MM.1S (cell line): Measurements from ENCODE around the gene CCDC121.

Experiments used
- EZH2 ChIP-seq: fragments of 300-600 bp; sonication (generic); optimal IDR thresholded peaks from 2 replicates; pipeline ENCODE3; 2017; ENCODE audit warnings: low read depth, mild to moderate bottlenecking, antibody characterized with exemption, low read length, mixed read lengths
- EZH2phosphoT487 ChIP-seq: fragments of 300-600 bp; sonication (generic); IDR thresholded peaks from 2 replicates; pipeline ENCODE4 v1.6.1; 2018; ENCODE audit warnings: antibody characterized with exemption, low read length
- TF ChIP-seq, protein P1 (sequence below): fragments of 300-600 bp; sonication (generic); IDR thresholded peaks from 2 replicates; pipeline ENCODE4 v1.5.1; 2016; ENCODE audit warnings: antibody characterized with exemption, low read length, mixed read lengths

GRCh38 chr2:27663285-27664153, 34.7 kb upstream of the CCDC121 start, which contains the start of the genes SLC4A1AP and SUPT7L:
- TF ChIP-seq, protein P1, sequence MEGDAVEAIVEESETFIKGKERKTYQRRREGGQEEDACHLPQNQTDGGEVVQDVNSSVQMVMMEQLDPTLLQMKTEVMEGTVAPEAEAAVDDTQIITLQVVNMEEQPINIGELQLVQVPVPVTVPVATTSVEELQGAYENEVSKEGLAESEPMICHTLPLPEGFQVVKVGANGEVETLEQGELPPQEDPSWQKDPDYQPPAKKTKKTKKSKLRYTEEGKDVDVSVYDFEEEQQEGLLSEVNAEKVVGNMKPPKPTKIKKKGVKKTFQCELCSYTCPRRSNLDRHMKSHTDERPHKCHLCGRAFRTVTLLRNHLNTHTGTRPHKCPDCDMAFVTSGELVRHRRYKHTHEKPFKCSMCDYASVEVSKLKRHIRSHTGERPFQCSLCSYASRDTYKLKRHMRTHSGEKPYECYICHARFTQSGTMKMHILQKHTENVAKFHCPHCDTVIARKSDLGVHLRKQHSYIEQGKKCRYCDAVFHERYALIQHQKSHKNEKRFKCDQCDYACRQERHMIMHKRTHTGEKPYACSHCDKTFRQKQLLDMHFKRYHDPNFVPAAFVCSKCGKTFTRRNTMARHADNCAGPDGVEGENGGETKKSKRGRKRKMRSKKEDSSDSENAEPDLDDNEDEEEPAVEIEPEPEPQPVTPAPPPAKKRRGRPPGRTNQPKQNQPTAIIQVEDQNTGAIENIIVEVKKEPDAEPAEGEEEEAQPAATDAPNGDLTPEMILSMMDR, result no peak
- TF ChIP-seq EZH2phosphoT487 (no peak), EZH2 (no peak)
